ENCODE data around the gene OSBPL10. TPM values are rescaled to one million over a fixed set of nuclear protein-coding genes. Genes with fewer than 3 reads are reported as not detected.
A peak's percentile ranks its signal among the peaks of the same experiment; 100 is the strongest.

OSBPL10 gene
- total RNA-seq, 2 experiments from 2014 or later, result 65.7 to 170 TPM

- peaks cover 5% of the 10 kb centered on the region; the same call in 1 of the 2 replicates for H4K20me1 ChIP-seq (ENCODE audit: insufficient read depth, low read length)
- no peak for DNase-seq (ENCODE audit: low spot score)
- BruUV-seq (replicated peaks), result no TSS peak
- H3K27ac ChIP-seq (ENCODE audit: low read depth, low read length, poor library complexity, severe bottlenecking), result no peak overlapping the region
- no peak overlapping the region for H2AFZ ChIP-seq (ENCODE audit: low read length)
- peaks cover 43% of the 10 kb centered on the region for H3K36me3 ChIP-seq (ENCODE audit: insufficient read depth, low read length)
- H3K4me1 ChIP-seq (ENCODE audit: insufficient read depth, low read length, poor library complexity, severe bottlenecking), result peaks cover 13% of the 10 kb centered on the region
- H3K9me2 ChIP-seq (ENCODE audit: insufficient read depth, low read length), result no peaks in the 10 kb centered on the region
- H3K79me2 ChIP-seq (ENCODE audit: insufficient read depth, low read depth, low read length), result peaks cover 26% of the 10 kb centered on the region; the same call in 1 of the 2 replicates
- ChIA-PET POLR2A (interaction anchor here (0.6 to 0.7 kb wide), 2 partner anchors 13 to 96 kb away, joined by 3 read pairs; no protein-coding TSS in a partner anchor), CTCF (ENCODE audit: unreplicated experiment) (no interaction called here)
- TF ChIP-seq CTCF (conservative IDR thresholded peaks at IDR 0.05; ENCODE audit: low read length) (no peak), EZH2phosphoT487 (IDR thresholded peaks at IDR 0.05; ENCODE audit: borderline replicate concordance, low read depth, low read length) (no peak)
- intact Hi-C loops (cut with micrococcal nuclease; ENCODE audit: unreplicated experiment), result no loop called here
- no peak overlapping the region for H3K4me3 ChIP-seq (ENCODE audit: low read depth, low read length, poor library complexity, severe bottlenecking)
- H3K4me2 ChIP-seq (ENCODE audit: low read length), result no peak overlapping the region
- H3K9me3 ChIP-seq (ENCODE audit: low read length), result no peaks in the 10 kb centered on the region
Observed at GRCh38 chr3:31770822-31771326, 210.2 kb downstream of the OSBPL10 start.

GRCh38 chr3:31768479-31769125 lies 212.5 kb downstream of the OSBPL10 start:
- Histone ChIP-seq H3K27ac (ENCODE audit: low read depth, low read length, poor library complexity, severe bottlenecking) (no peak overlapping the region), H3K79me2 (ENCODE audit: insufficient read depth, low read depth, low read length) (peaks cover 29% of the 10 kb centered on the region; the same call in 1 of the 2 replicates), H3K9me3 (ENCODE audit: low read length) (no peaks in the 10 kb centered on the region), H3K9me2 (ENCODE audit: insufficient read depth, low read length) (no peaks in the 10 kb centered on the region), H4K20me1 (ENCODE audit: insufficient read depth, low read length) (peaks cover 5% of the 10 kb centered on the region; the same call in 1 of the 2 replicates), H3K4me2 (ENCODE audit: low read length) (no peak overlapping the region), H2AFZ (ENCODE audit: low read length) (no peak overlapping the region), H3K4me1 (ENCODE audit: insufficient read depth, low read length, poor library complexity, severe bottlenecking) (peaks cover 24% of the 10 kb centered on the region), H3K36me3 (ENCODE audit: insufficient read depth, low read length) (peaks cover 54% of the 10 kb centered on the region), H3K4me3 (ENCODE audit: low read depth, low read length, poor library complexity, severe bottlenecking) (no peak overlapping the region)
- DNase-seq (ENCODE audit: low spot score), result no peak
- ChIA-PET CTCF (ENCODE audit: unreplicated experiment) (no interaction called here), POLR2A (no interaction called here)
- BruUV-seq (replicated peaks), result no TSS peak
- TF ChIP-seq CTCF (conservative IDR thresholded peaks at IDR 0.05; ENCODE audit: low read length) (peak; percentile 52), EZH2phosphoT487 (IDR thresholded peaks at IDR 0.05; ENCODE audit: borderline replicate concordance, low read depth, low read length) (no peak)
- intact Hi-C loops (cut with micrococcal nuclease; ENCODE audit: unreplicated experiment), result no loop called here

- H3K4me3 ChIP-seq (ENCODE audit: low read depth, low read length, poor library complexity, severe bottlenecking), result no peak overlapping the region
- H2AFZ ChIP-seq (ENCODE audit: low read length), result no peak overlapping the region
- no peak for DNase-seq (ENCODE audit: low spot score)
- peaks cover 19% of the 10 kb centered on the region for H3K4me1 ChIP-seq (ENCODE audit: insufficient read depth, low read length, poor library complexity, severe bottlenecking)
- intact Hi-C loops (cut with micrococcal nuclease; ENCODE audit: unreplicated experiment), result no loop called here
- ChIA-PET POLR2A (no interaction called here), CTCF (ENCODE audit: unreplicated experiment) (no interaction called here)
- no peak overlapping the region for H3K4me2 ChIP-seq (ENCODE audit: low read length)
- peaks cover 36% of the 10 kb centered on the region; the same call in 1 of the 2 replicates for H3K79me2 ChIP-seq (ENCODE audit: insufficient read depth, low read depth, low read length)
- peaks cover 60% of the 10 kb centered on the region for H3K36me3 ChIP-seq (ENCODE audit: insufficient read depth, low read length)
- TF ChIP-seq CTCF (conservative IDR thresholded peaks at IDR 0.05; ENCODE audit: low read length) (no peak), EZH2phosphoT487 (IDR thresholded peaks at IDR 0.05; ENCODE audit: borderline replicate concordance, low read depth, low read length) (no peak)
- no peak overlapping the region for H3K27ac ChIP-seq (ENCODE audit: low read depth, low read length, poor library complexity, severe bottlenecking)
- H3K9me3 ChIP-seq (ENCODE audit: low read length), result no peaks in the 10 kb centered on the region
- H4K20me1 ChIP-seq (ENCODE audit: insufficient read depth, low read length), result peaks cover 5% of the 10 kb centered on the region; the same call in 1 of the 2 replicates
- BruUV-seq (replicated peaks), result no TSS peak
- H3K9me2 ChIP-seq (ENCODE audit: insufficient read depth, low read length), result no peaks in the 10 kb centered on the region
Observed at GRCh38 chr3:31767920-31768319, 213.1 kb downstream of the OSBPL10 start.
